Colonic mucosa (tissue), 4 donors: Measurements from ENCODE around the gene SLC30A10. TPM values are rescaled to one million over a fixed set of nuclear protein-coding genes. Genes with fewer than 3 reads are reported as not detected.
"Not testable (repeated sequence)": the region's sequence is repeated elsewhere in the genome, so short reads cannot be mapped to it uniquely, and the experiment has no call there.

Experiments
- DNase-seq: peaks from one replicate; pipeline ENCODE4 v3.0.0-alpha.2; 2020
- H3K27ac ChIP-seq: fragments of 200-600 bp; one replicate; pipeline ENCODE4 v1.8.0; 2021
- H3K27me3 ChIP-seq: fragments of 200-600 bp; one replicate; pipeline ENCODE4 v1.8.0; 2021
- H3K36me3 ChIP-seq: fragments of 200-600 bp; one replicate; pipeline ENCODE4 v1.8.0; 2021
- H3K4me1 ChIP-seq: fragments of 200-600 bp; one replicate; pipeline ENCODE4 v1.8.0; 2021; ENCODE audit warnings: mild to moderate bottlenecking
- H3K4me3 ChIP-seq: fragments of 200-600 bp; one replicate; pipeline ENCODE4 v1.8.0; 2021
- H3K9ac ChIP-seq, 2 donors: one replicate each; pipeline ENCODE4 v1.7.0; 2013; ENCODE audit warnings: control low read depth in 2 of 2, low read depth in 2 of 2, low read length in 2 of 2
- H3K9me3 ChIP-seq: fragments of 200-600 bp; one replicate; pipeline ENCODE4 v1.8.0; 2021
- intact Hi-C: fragments of 100-400 bp; cut with DNase I; formaldehyde crosslinking; loops from one replicate; pipeline ENCODE4 v1.14.1; 2022
- total RNA-seq, 2 donors: library from RNA; stranded (reverse); fragmentation: NEBNext Ultra II Directional in 1 of 2; extraction: Animal tissue kit (Norgen Biotek cat#: 25700) in 1 of 2; gene quantifications; one replicate each; pipeline ENCODE4 v1.2.1, GENCODE V29; 2021
- TF ChIP-seq, protein P1 (sequence below): fragments of 200-600 bp; IDR thresholded peaks from one replicate; pipeline ENCODE4 v1.8.0; 2022; ENCODE audit warnings: antibody characterized with exemption, mild to moderate bottlenecking
- donor health status: healthy.
- donor health status: DM: no; HTN: no; CAD: no.
- donor health status: DM: no; HTN: no; CAD: no.

Gene SLC30A10
- total RNA-seq, 2 donors from 2014 or later = 10.5 to 32.3 TPM

DNA sequence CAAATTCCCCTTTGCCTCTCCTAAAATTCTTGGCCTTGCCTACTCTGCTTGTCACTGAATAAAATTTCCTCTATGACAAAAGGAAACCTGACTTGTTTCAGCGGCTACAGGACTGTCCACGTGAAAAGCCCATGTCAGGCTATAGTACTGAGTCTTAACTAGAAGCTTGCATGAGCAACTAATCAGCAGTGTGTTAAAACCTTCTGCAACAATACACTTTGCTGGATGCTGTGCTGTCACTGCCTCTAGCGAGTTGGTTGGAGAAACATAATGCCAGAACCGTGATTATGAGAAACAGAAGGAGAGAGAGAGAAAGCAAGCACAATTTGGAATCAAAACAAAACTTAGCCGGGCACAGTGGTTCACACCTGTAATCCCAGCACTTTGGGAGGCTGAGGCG, 25.7 kb upstream of the SLC30A10 start:
- no peak for DNase-seq
- no peak overlapping the region for H3K9ac ChIP-seq
- TF ChIP-seq, protein P1, sequence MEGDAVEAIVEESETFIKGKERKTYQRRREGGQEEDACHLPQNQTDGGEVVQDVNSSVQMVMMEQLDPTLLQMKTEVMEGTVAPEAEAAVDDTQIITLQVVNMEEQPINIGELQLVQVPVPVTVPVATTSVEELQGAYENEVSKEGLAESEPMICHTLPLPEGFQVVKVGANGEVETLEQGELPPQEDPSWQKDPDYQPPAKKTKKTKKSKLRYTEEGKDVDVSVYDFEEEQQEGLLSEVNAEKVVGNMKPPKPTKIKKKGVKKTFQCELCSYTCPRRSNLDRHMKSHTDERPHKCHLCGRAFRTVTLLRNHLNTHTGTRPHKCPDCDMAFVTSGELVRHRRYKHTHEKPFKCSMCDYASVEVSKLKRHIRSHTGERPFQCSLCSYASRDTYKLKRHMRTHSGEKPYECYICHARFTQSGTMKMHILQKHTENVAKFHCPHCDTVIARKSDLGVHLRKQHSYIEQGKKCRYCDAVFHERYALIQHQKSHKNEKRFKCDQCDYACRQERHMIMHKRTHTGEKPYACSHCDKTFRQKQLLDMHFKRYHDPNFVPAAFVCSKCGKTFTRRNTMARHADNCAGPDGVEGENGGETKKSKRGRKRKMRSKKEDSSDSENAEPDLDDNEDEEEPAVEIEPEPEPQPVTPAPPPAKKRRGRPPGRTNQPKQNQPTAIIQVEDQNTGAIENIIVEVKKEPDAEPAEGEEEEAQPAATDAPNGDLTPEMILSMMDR = no peak
- H3K4me3 ChIP-seq = no peak overlapping the region
- H3K36me3 ChIP-seq = no peaks in the 10 kb centered on the region
- H3K27me3 ChIP-seq = peaks cover 11% of the 10 kb centered on the region
- no peak overlapping the region for H3K27ac ChIP-seq
- intact Hi-C loops = no loop called here
- H3K9me3 ChIP-seq = no peaks in the 10 kb centered on the region
- H3K4me1 ChIP-seq = no peaks in the 10 kb centered on the region

GRCh38 chr1:219952361-219952760, 24.0 kb upstream of the SLC30A10 start:
- H3K4me3 ChIP-seq = no peak overlapping the region
- no peak overlapping the region for H3K27ac ChIP-seq
- no peak for DNase-seq
- H3K36me3 ChIP-seq = no peaks in the 10 kb centered on the region
- H3K27me3 ChIP-seq = peaks cover 8% of the 10 kb centered on the region
- no peaks in the 10 kb centered on the region for H3K4me1 ChIP-seq
- H3K9me3 ChIP-seq = no peaks in the 10 kb centered on the region
- TF ChIP-seq, protein P1 = no peak
- H3K9ac ChIP-seq = no peak overlapping the region
- intact Hi-C loops = no loop called here

GRCh38 chr1:219949227-219949626, 20.9 kb upstream of the SLC30A10 start:
- DNase-seq, H3K27ac ChIP-seq, H3K27me3 ChIP-seq, H3K36me3 ChIP-seq, intact Hi-C loops, H3K9me3 ChIP-seq, H3K9ac ChIP-seq, H3K4me3 ChIP-seq, H3K4me1 ChIP-seq: not testable (repeated sequence)

- H3K9me3 ChIP-seq, DNase-seq, H3K27ac ChIP-seq, H3K4me3 ChIP-seq, H3K27me3 ChIP-seq, H3K9ac ChIP-seq, H3K36me3 ChIP-seq, intact Hi-C loops, H3K4me1 ChIP-seq: not testable (repeated sequence)
Observed at GRCh38 chr1:219948766-219949165, 20.4 kb upstream of the SLC30A10 start.

- no peak for DNase-seq
- no peaks in the 10 kb centered on the region for H3K9me3 ChIP-seq
- no peaks in the 10 kb centered on the region for H3K36me3 ChIP-seq
- TF ChIP-seq, protein P1 = no peak
- no peaks in the 10 kb centered on the region for H3K4me1 ChIP-seq
- H3K9ac ChIP-seq = no peak overlapping the region
- H3K27me3 ChIP-seq = no peaks in the 10 kb centered on the region
- intact Hi-C loops = no loop called here
- no peak overlapping the region for H3K4me3 ChIP-seq
- no peak overlapping the region for H3K27ac ChIP-seq
Observed at GRCh38 chr1:219945795-219946194, 17.4 kb upstream of the SLC30A10 start.

DNA sequence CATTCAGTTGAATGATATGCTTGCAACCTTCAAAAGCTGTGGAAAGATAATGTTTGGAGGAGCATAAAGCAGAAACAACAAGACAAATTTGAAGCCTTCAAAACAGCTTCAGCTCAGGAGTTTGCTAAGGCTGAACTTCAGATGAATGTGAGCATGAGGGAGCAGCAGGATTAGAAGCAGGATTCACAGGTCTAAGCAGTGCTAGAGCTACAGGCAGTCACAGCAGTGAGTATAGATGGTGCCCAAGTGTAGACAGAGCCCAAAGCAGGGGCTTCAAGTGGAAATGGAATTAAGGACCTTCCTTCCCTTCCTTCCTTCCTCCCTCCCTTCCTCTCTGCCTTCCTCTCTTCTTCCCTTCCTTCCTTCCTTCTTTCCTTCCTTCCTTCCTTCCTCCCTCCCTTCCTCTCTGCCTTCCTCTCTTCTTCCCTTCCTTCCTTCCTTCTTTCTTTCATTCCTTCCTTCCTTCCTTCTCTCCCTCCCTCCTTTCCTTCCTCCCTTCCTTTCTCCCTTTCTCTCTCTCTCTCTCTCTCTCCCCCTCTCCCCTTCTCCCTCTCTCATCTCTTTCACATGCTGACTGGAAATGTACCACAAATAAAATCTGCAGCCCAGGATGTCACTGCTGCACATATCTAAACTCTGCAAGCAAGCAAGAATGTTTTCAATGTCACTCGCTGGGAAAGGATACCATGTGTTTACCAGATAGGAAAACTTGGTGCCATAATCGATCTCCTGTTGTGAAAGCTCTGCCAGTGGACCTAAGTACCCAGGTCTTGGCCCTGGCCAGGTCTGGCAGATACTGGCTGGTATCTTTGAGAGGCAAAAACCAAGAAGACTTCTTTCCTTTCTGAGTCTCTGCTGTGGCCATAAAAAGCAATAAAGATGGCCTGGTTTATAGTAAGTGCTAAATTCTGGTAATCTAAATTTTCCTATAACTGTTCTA, 13.1 kb upstream of the SLC30A10 start:
- intact Hi-C loops = no loop called here
- H3K27ac ChIP-seq = no peak overlapping the region
- H3K4me1 ChIP-seq = no peaks in the 10 kb centered on the region
- no peaks in the 10 kb centered on the region for H3K36me3 ChIP-seq
- H3K4me3 ChIP-seq = no peak overlapping the region
- TF ChIP-seq, protein P1 = no peak
- no peaks in the 10 kb centered on the region for H3K9me3 ChIP-seq
- no peaks in the 10 kb centered on the region for H3K27me3 ChIP-seq
- no peak for DNase-seq
- no peak overlapping the region for H3K9ac ChIP-seq
